BLaER1 (cell line): ENCODE data around the gene AGPAT1.

Experiments
- H3K27ac ChIP-seq: shearing (Covaris generic); formaldehyde crosslinking; 2 replicates; pipeline ENCODE4 v1.8.1; 2022
- H3K27me3 ChIP-seq: shearing (Covaris generic); formaldehyde crosslinking; 2 replicates; pipeline ENCODE4 v1.8.1; 2022
- H3K36me3 ChIP-seq: shearing (Covaris generic); formaldehyde crosslinking; 2 replicates; pipeline ENCODE4 v1.8.1; 2022
- H3K4me1 ChIP-seq: shearing (Covaris generic); formaldehyde crosslinking; 2 replicates; pipeline ENCODE4 v1.8.1; 2022
- H3K4me2 ChIP-seq: shearing (Covaris generic); formaldehyde crosslinking; 2 replicates; pipeline ENCODE4 v1.8.1; 2022
- H3K4me3 ChIP-seq: shearing (Covaris generic); formaldehyde crosslinking; 2 replicates; pipeline ENCODE4 v1.8.1; 2022
- H3K9ac ChIP-seq: shearing (Covaris generic); formaldehyde crosslinking; 2 replicates; pipeline ENCODE4 v1.8.1; 2022
- H3K9me3 ChIP-seq: shearing (Covaris generic); formaldehyde crosslinking; 2 replicates; pipeline ENCODE4 v1.8.1; 2022
- H4K20me1 ChIP-seq: shearing (Covaris generic); formaldehyde crosslinking; 2 replicates; pipeline ENCODE4 v1.8.1; 2022
- Cebpa-rat ChIP-seq: shearing (Covaris generic); IDR thresholded peaks from 2 replicates; pipeline ENCODE4 v1.8.1; 2022

AGPAT1 gene

GRCh38 chr6:32177788-32178546 is 2.1 kb upstream of the AGPAT1 start, which contains the start of gene RNF5:
Gene RNF5, plus strand, starts transcription at chr6:32178405. Its CDS starts 107 bp downstream, at chr6:32178512.
- H3K36me3 ChIP-seq = peaks cover 37% of the 10 kb centered on the region
- H3K9ac ChIP-seq = peak within 1 kb of the TSS; percentile 91
- TF ChIP-seq Cebpa-rat = no peak
- peaks cover 61% of the 10 kb centered on the region for H3K4me1 ChIP-seq
- H3K4me2 ChIP-seq = peak within 1 kb of the TSS; percentile 99
- peak within 1 kb of the TSS; percentile 88 for H3K4me3 ChIP-seq
- H4K20me1 ChIP-seq = no peaks in the 10 kb centered on the region
- H3K9me3 ChIP-seq = no peaks in the 10 kb centered on the region
- no peaks in the 10 kb centered on the region for H3K27me3 ChIP-seq
- peak within 1 kb of the TSS; percentile 89 for H3K27ac ChIP-seq

- H3K27ac ChIP-seq = peak overlapping the region; percentile 89
These were observed 1.4 kb upstream of the AGPAT1 start for GRCh38 chr6:32177183-32177787.

GRCh38 chr6:32176476-32177182 is 745 bp upstream of the AGPAT1 start:
- peak overlapping the region; percentile 94 for H3K4me2 ChIP-seq

More at GRCh38 chr6:32177183-32177787, 1.4 kb upstream of the AGPAT1 start:
- Histone ChIP-seq H3K9me3 (no peaks in the 10 kb centered on the region), H3K4me1 (peaks cover 66% of the 10 kb centered on the region), H3K4me3 (peak overlapping the region; percentile 88), H3K9ac (peak overlapping the region; percentile 82), H3K27me3 (no peaks in the 10 kb centered on the region), H3K4me2 (peak overlapping the region; percentile 94), H4K20me1 (no peaks in the 10 kb centered on the region), H3K36me3 (peaks cover 30% of the 10 kb centered on the region)
- no peak for TF ChIP-seq Cebpa-rat

DNA sequence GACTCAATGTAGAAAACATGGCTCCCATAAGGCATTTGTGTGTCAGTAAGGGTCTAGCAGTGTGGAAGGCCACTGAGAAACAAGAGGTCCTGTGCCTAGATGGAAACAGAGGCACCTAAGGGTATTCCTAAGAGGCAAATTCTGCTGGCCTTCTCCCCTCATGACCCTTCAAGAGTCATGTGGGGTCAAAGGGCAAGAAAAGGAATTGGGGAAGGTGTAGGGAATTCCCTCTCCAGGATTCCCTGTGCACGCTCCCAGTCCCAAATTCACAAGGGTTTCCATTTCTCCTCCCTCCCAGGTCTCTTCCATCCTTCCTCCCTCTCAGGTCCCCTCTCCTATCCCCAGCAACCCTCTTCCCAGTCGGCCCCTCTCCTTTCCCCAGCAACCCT is 568 bp downstream of the AGPAT1 start:
- no peak for TF ChIP-seq Cebpa-rat
- Histone ChIP-seq H4K20me1 (no peaks in the 10 kb centered on the region), H3K4me1 (peaks cover 61% of the 10 kb centered on the region), H3K4me3 (peak overlapping the region; percentile 88), H3K4me2 (peak overlapping the region; percentile 100), H3K27ac (peak overlapping the region; percentile 90), H3K9me3 (no peaks in the 10 kb centered on the region), H3K9ac (peak overlapping the region; percentile 93), H3K27me3 (no peaks in the 10 kb centered on the region), H3K36me3 (peaks cover 24% of the 10 kb centered on the region)

More at GRCh38 chr6:32176476-32177182, 745 bp upstream of the AGPAT1 start:
- no peak for TF ChIP-seq Cebpa-rat
- Histone ChIP-seq H3K4me3 (peak overlapping the region; percentile 88), H3K36me3 (peaks cover 24% of the 10 kb centered on the region), H3K27ac (peak overlapping the region; percentile 89), H3K9ac (peak overlapping the region; percentile 82), H4K20me1 (no peaks in the 10 kb centered on the region), H3K4me1 (peaks cover 66% of the 10 kb centered on the region), H3K9me3 (no peaks in the 10 kb centered on the region), H3K27me3 (no peaks in the 10 kb centered on the region)

DNA sequence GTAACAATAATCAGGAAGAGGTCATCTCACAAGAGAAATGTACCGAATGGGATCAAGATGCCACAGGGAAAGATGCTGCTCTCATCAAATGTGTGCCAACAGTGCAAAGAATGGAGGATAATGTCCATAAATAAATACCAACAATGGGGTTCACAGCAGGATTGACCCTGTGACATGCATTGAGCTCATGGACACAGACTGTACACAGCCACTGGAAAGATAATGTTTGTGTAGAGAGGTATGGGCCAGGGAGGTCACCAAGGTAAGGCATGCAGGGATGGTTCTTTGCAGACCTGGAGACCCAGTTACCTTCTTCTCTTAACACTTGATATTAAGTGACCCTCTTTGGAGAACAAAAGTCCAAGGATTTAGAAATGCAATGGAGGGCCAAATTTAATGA is 1.5 kb downstream of the AGPAT1 start:
- no peaks in the 10 kb centered on the region for H3K9me3 ChIP-seq
- no peaks in the 10 kb centered on the region for H3K27me3 ChIP-seq
- no peak overlapping the region for H3K27ac ChIP-seq
- no peaks in the 10 kb centered on the region for H4K20me1 ChIP-seq
- H3K4me2 ChIP-seq = peak overlapping the region; percentile 100
- H3K9ac ChIP-seq = no peak overlapping the region
- H3K4me1 ChIP-seq = peaks cover 52% of the 10 kb centered on the region
- peaks cover 24% of the 10 kb centered on the region for H3K36me3 ChIP-seq
- H3K4me3 ChIP-seq = peak overlapping the region; percentile 88
- no peak for TF ChIP-seq Cebpa-rat

DNA sequence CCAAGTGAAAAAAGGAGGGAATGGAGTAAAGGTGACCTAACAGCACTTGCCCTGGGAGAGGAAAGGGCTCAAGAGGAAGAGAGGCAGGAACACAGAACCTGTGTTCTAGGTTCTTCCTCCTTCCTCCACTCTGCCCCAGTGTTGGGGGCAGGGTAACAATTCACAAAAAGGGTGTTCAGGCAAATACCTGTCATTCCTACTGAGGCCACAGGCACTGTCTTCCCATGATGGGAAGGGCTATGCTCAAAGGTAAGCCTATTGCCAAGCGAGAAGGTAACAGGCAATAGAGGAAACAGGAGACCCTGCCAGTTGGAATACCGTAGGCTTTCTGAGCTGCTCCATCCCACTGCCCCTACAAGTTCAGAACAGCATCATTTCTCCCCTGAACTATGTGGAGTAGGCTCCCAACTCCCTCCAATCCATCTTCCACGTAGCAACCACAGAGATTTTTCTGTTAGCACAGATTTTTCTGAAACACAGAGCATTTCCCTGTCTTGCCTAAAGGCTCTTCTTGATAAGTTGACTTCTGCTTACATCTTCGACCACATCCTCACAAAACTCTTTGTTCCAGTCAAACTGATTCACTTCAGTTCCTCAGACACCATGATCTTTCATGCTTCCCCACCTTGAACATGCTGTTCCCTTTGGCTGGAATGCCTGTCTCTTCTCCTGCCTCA is 2.7 kb downstream of the AGPAT1 start:
- Histone ChIP-seq H3K9me3 (no peaks in the 10 kb centered on the region), H3K4me1 (peaks cover 49% of the 10 kb centered on the region), H3K27ac (no peak overlapping the region), H3K4me3 (no peak overlapping the region), H3K4me2 (peak overlapping the region; percentile 38), H3K36me3 (peaks cover 34% of the 10 kb centered on the region), H4K20me1 (no peaks in the 10 kb centered on the region), H3K9ac (no peak overlapping the region), H3K27me3 (no peaks in the 10 kb centered on the region)
- no peak for TF ChIP-seq Cebpa-rat

DNA sequence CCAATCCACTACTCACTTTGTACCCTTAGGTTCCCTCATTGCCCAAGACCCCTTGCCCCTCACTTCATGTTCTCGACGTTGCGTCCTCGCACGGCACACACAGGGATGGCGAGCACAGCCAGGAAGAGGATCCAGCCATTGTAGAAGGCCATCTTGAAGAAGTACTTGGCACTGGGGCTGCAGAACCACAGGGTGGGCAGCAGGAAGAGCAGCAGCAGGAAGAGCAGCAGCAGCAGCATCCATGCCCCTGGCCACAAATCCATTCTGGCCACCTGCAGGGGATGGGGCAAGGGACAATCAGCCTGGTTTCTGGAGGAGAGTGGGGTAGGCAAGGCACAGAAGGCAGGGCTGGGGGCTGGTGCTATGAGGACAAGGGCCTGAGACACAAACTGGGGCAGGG is 4.7 kb downstream of the AGPAT1 start:
- Histone ChIP-seq H3K4me2 (no peak overlapping the region), H3K9ac (no peak overlapping the region), H3K27me3 (no peaks in the 10 kb centered on the region), H3K36me3 (peaks cover 54% of the 10 kb centered on the region), H4K20me1 (no peaks in the 10 kb centered on the region), H3K9me3 (no peaks in the 10 kb centered on the region), H3K4me1 (peaks cover 44% of the 10 kb centered on the region), H3K4me3 (no peak overlapping the region), H3K27ac (no peak overlapping the region)
- TF ChIP-seq Cebpa-rat = no peak

DNA sequence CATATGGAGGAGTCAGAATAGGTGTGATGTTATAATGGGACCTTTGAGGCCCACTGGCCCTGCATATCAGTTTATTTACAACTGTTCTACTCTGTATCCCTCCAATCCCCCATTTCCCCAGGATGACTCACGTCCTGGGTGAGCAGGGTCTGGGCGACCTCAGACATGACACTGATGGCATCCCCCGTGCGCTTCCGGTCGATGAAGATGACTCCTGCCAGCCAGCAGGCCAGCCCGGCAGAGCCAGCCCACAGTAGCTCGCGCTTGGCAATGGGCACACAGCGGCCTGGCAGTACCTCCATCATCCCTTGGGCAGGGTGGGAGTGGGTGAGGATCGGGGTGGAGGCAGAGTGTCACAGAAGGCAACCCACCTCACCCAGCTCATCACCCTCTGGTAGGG is 5.6 kb downstream of the AGPAT1 start:
- no peak overlapping the region for H3K27ac ChIP-seq
- H3K36me3 ChIP-seq = peaks cover 61% of the 10 kb centered on the region
- H3K9me3 ChIP-seq = no peaks in the 10 kb centered on the region
- no peak overlapping the region for H3K9ac ChIP-seq
- H3K4me3 ChIP-seq = no peak overlapping the region
- no peaks in the 10 kb centered on the region for H4K20me1 ChIP-seq
- H3K4me2 ChIP-seq = no peak overlapping the region
- H3K27me3 ChIP-seq = no peaks in the 10 kb centered on the region
- peaks cover 41% of the 10 kb centered on the region for H3K4me1 ChIP-seq
- TF ChIP-seq Cebpa-rat = no peak

GRCh38 chr6:32168807-32169591 is 6.9 kb downstream of the AGPAT1 start:
- Histone ChIP-seq H3K27me3 (no peaks in the 10 kb centered on the region), H3K4me2 (no peak overlapping the region), H3K36me3 (peaks cover 70% of the 10 kb centered on the region), H4K20me1 (no peaks in the 10 kb centered on the region), H3K4me1 (peaks cover 28% of the 10 kb centered on the region), H3K27ac (no peak overlapping the region), H3K9ac (no peak overlapping the region), H3K9me3 (no peaks in the 10 kb centered on the region), H3K4me3 (no peak overlapping the region)
- TF ChIP-seq Cebpa-rat = no peak
